BLaER1 treated with 17β-estradiol and CSF1 and Interleukin-3, amounts not matched to agents 10 nM and 100 nM (cell line): ENCODE results near the gene BCAS3.

Source experiments
- H3K27ac ChIP-seq, 11 experiments: shearing (Covaris generic); formaldehyde crosslinking; 2 replicates each; pipeline ENCODE4 v1.8.1; 2022
- H3K27me3 ChIP-seq, 11 experiments: shearing (Covaris generic); formaldehyde crosslinking; 2 replicates each; pipeline ENCODE4 v1.8.1; 2022
- H3K36me3 ChIP-seq, 11 experiments: shearing (Covaris generic); formaldehyde crosslinking; 2 replicates each; pipeline ENCODE4 v1.8.1; 2022
- H3K4me1 ChIP-seq, 10 experiments: shearing (Covaris generic); formaldehyde crosslinking; 2 replicates each; pipeline ENCODE4 v1.8.1; 2022
- H3K4me2 ChIP-seq, 11 experiments: shearing (Covaris generic); formaldehyde crosslinking; 2 replicates each; pipeline ENCODE4 v1.8.1; 2022
- H3K4me3 ChIP-seq, 10 experiments: shearing (Covaris generic); formaldehyde crosslinking; 2 replicates each; pipeline ENCODE4 v1.8.1; 2022
- H3K9ac ChIP-seq, 11 experiments: shearing (Covaris generic); formaldehyde crosslinking; 2 replicates each; pipeline ENCODE4 v1.8.1; 2022
- H3K9me3 ChIP-seq, 11 experiments: shearing (Covaris generic); formaldehyde crosslinking; replicated peaks in 1 of 11; 2 replicates each; pipeline ENCODE4 v1.8.1; 2022
- H4K20me1 ChIP-seq, 11 experiments: shearing (Covaris generic); formaldehyde crosslinking; 2 replicates each; pipeline ENCODE4 v1.8.1; 2022
- Cebpa-rat ChIP-seq, 11 experiments: shearing (Covaris generic); IDR thresholded peaks; 2 replicates each; pipeline ENCODE4 v1.8.1; 2022

Gene BCAS3

GRCh38 chr17:60677308-60678117 lies at the start of gene BCAS3:
BCAS3 (plus strand) TSS chr17:60677851.
- TF ChIP-seq Cebpa-rat (IDR thresholded peaks at IDR 0.05), result no peak
- Histone ChIP-seq H3K4me3 (peak within 1 kb of the TSS; percentile 64 to 83 (median 78)), H3K4me2 (peak within 1 kb of the TSS; percentile 85 to 98 (median 94)), H4K20me1 (no peaks in the 10 kb centered on the region), H3K4me1 (peaks cover 14 to 18% (median 15%) of the 10 kb centered on the region in 10 experiments), H3K36me3 (peaks cover 0 to 8% (median 0%) of the 10 kb centered on the region in 11 experiments; a peak in 3 of 22 replicates), H3K9me3 (peaks cover 0 to 12% (median 5%) of the 10 kb centered on the region in 11 experiments; a peak in 8 of 22 replicates), H3K27ac (peak within 1 kb of the TSS; percentile 36 to 78 (median 71)), H3K9ac (peak within 1 kb of the TSS; percentile 76 to 91 (median 86)), H3K27me3 (no peaks in the 10 kb centered on the region)

GRCh38 chr17:60628252-60628889 lies 49.3 kb upstream of the BCAS3 start:
- Histone ChIP-seq H3K4me1 (peaks cover 0 to 26% (median 2%) of the 10 kb centered on the region in 10 experiments; a peak in 8 of 20 replicates), H3K27me3 (no peaks in the 10 kb centered on the region), H3K27ac (no peak overlapping the region), H4K20me1 (peaks cover 21 to 92% (median 61%) of the 10 kb centered on the region in 11 experiments; a peak in 21 of 22 replicates), H3K4me2 (no peak overlapping the region), H3K4me3 (no peak overlapping the region), H3K36me3 (peaks cover 36 to 100% (median 83%) of the 10 kb centered on the region in 11 experiments), H3K9ac (no peak overlapping the region), H3K9me3 (no peaks in the 10 kb centered on the region)
- TF ChIP-seq Cebpa-rat (IDR thresholded peaks at IDR 0.05), result no peak

- Histone ChIP-seq H3K27ac (no peak overlapping the region), H3K4me2 (no peak overlapping the region), H3K36me3 (peaks cover 35 to 100% (median 84%) of the 10 kb centered on the region in 11 experiments), H3K9ac (no peak overlapping the region), H3K27me3 (no peaks in the 10 kb centered on the region), H3K9me3 (no peaks in the 10 kb centered on the region), H3K4me3 (no peak overlapping the region), H3K4me1 (peaks cover 0 to 32% (median 5%) of the 10 kb centered on the region in 10 experiments; a peak in 10 of 20 replicates), H4K20me1 (peaks cover 15 to 92% (median 65%) of the 10 kb centered on the region in 11 experiments; a peak in 20 of 22 replicates)
- TF ChIP-seq Cebpa-rat (IDR thresholded peaks at IDR 0.05), result no peak
These were observed 48.5 kb upstream of the BCAS3 start for GRCh38 chr17:60629120-60629519.

GRCh38 chr17:60630352-60630751 lies 47.3 kb upstream of the BCAS3 start:
- no peak for TF ChIP-seq Cebpa-rat (IDR thresholded peaks at IDR 0.05)
- H3K9me3 ChIP-seq, result no peaks in the 10 kb centered on the region
- peak overlapping the region in 3 of 11 experiments; percentile 18 to 65 (median 44); a peak in 5 of 22 replicates for H3K4me2 ChIP-seq
- no peak overlapping the region for H3K9ac ChIP-seq
- H3K4me1 ChIP-seq, result peaks cover 0 to 35% (median 4%) of the 10 kb centered on the region in 10 experiments; a peak in 9 of 20 replicates
- no peaks in the 10 kb centered on the region for H3K27me3 ChIP-seq
- H3K4me3 ChIP-seq, result no peak overlapping the region
- peaks cover 36 to 100% (median 85%) of the 10 kb centered on the region in 11 experiments for H3K36me3 ChIP-seq
- H4K20me1 ChIP-seq, result peaks cover 14 to 92% (median 72%) of the 10 kb centered on the region in 11 experiments; a peak in 20 of 22 replicates
- H3K27ac ChIP-seq, result peak overlapping the region in 3 of 11 experiments; percentile 35 to 41 (median 36); a peak in 4 of 22 replicates

GRCh38 chr17:60631119-60631518 lies 46.5 kb upstream of the BCAS3 start:
- Histone ChIP-seq H3K4me1 (peaks cover 0 to 35% (median 4%) of the 10 kb centered on the region in 10 experiments; a peak in 9 of 20 replicates), H3K36me3 (peaks cover 36 to 100% (median 85%) of the 10 kb centered on the region in 11 experiments), H3K9ac (no peak overlapping the region), H3K4me2 (peak overlapping the region in 3 of 11 experiments; percentile 18 to 65 (median 44); a peak in 5 of 22 replicates), H3K27me3 (no peaks in the 10 kb centered on the region), H4K20me1 (peaks cover 13 to 98% (median 77%) of the 10 kb centered on the region in 11 experiments; a peak in 20 of 22 replicates), H3K4me3 (no peak overlapping the region), H3K9me3 (no peaks in the 10 kb centered on the region), H3K27ac (peak overlapping the region in 3 of 11 experiments; percentile 35 to 41 (median 36); a peak in 4 of 22 replicates)
- TF ChIP-seq Cebpa-rat (IDR thresholded peaks at IDR 0.05), result no peak

GRCh38 chr17:60637683-60638082 lies 40.0 kb upstream of the BCAS3 start:
- TF ChIP-seq Cebpa-rat (IDR thresholded peaks at IDR 0.05), result no peak
- peaks cover 0 to 11% (median 4%) of the 10 kb centered on the region in 10 experiments; a peak in 9 of 20 replicates for H3K4me1 ChIP-seq
- H3K36me3 ChIP-seq, result peaks cover 56 to 98% (median 81%) of the 10 kb centered on the region in 11 experiments
- no peaks in the 10 kb centered on the region for H3K9me3 ChIP-seq
- peaks cover 57 to 98% (median 95%) of the 10 kb centered on the region in 11 experiments; a peak in 21 of 22 replicates for H4K20me1 ChIP-seq
- no peak overlapping the region for H3K4me2 ChIP-seq
- no peak overlapping the region for H3K4me3 ChIP-seq
- no peaks in the 10 kb centered on the region for H3K27me3 ChIP-seq
- H3K27ac ChIP-seq, result no peak overlapping the region
- H3K9ac ChIP-seq, result no peak overlapping the region

- Histone ChIP-seq H4K20me1 (peaks cover 65 to 99% (median 95%) of the 10 kb centered on the region in 11 experiments; a peak in 21 of 22 replicates), H3K4me2 (no peak overlapping the region), H3K4me3 (no peak overlapping the region), H3K9me3 (no peaks in the 10 kb centered on the region), H3K4me1 (peaks cover 0 to 7% (median 1%) of the 10 kb centered on the region in 10 experiments; a peak in 9 of 20 replicates), H3K9ac (no peak overlapping the region), H3K27me3 (no peaks in the 10 kb centered on the region), H3K27ac (no peak overlapping the region), H3K36me3 (peaks cover 62 to 98% (median 83%) of the 10 kb centered on the region in 11 experiments)
- TF ChIP-seq Cebpa-rat (IDR thresholded peaks at IDR 0.05), result no peak
These were observed 38.7 kb upstream of the BCAS3 start for GRCh38 chr17:60639019-60639330.

GRCh38 chr17:60640503-60640902 lies 37.1 kb upstream of the BCAS3 start:
- Histone ChIP-seq H3K27me3 (no peaks in the 10 kb centered on the region), H3K27ac (no peak overlapping the region), H3K4me2 (no peak overlapping the region), H3K4me1 (no peaks in the 10 kb centered on the region), H3K36me3 (peaks cover 53 to 94% (median 78%) of the 10 kb centered on the region in 11 experiments), H3K9me3 (no peaks in the 10 kb centered on the region), H4K20me1 (peaks cover 57 to 92% (median 85%) of the 10 kb centered on the region in 11 experiments; a peak in 21 of 22 replicates), H3K9ac (no peak overlapping the region), H3K4me3 (no peak overlapping the region)
- TF ChIP-seq Cebpa-rat (IDR thresholded peaks at IDR 0.05), result no peak
